Measurements from ENCODE around the gene SOX8. TPM values are rescaled to one million over a fixed set of nuclear protein-coding genes. Genes with fewer than 3 reads are reported as not detected.

Gene SOX8
- total RNA-seq, 1 experiment from 2014 or later = 0.47 TPM

GRCh38 chr16:993731-994130 lies 12.2 kb downstream of the SOX8 start:
- Histone ChIP-seq H3K4me2 (ENCODE audit: low read length) (no peak overlapping the region), H3K9ac (ENCODE audit: low read length) (no peak overlapping the region), H3F3A (ENCODE audit: low read length, unreplicated experiment) (no peaks in the 10 kb centered on the region), H3K4me3 (ENCODE audit: low read length) (no peak overlapping the region), H3K36me3 (ENCODE audit: low read depth, low read length) (no peaks in the 10 kb centered on the region), H4K20me1 (ENCODE audit: low read length) (no peaks in the 10 kb centered on the region), H3K27me3 (ENCODE audit: low read length) (no peaks in the 10 kb centered on the region), H3K4me1 (ENCODE audit: insufficient read depth, low read length) (no peaks in the 10 kb centered on the region), H3K9me3 (ENCODE audit: low read length) (no peaks in the 10 kb centered on the region), H3K79me2 (ENCODE audit: low read length) (no peaks in the 10 kb centered on the region), H3K27ac (ENCODE audit: low read length) (no peak overlapping the region), H3K9me2 (replicated peaks; ENCODE audit: low read length) (no peaks in the 10 kb centered on the region), H2AFZ (ENCODE audit: low read length) (no peak overlapping the region)
- no TSS peak for BruUV-seq (replicated peaks)
- TF ChIP-seq EZH2phosphoT487 (IDR thresholded peaks at IDR 0.05; ENCODE audit: borderline replicate concordance, low read length) = no peak
- TF ChIP-seq EZH2 (IDR thresholded peaks at IDR 0.05; ENCODE audit: low read length, unreplicated experiment) = no peak
- TF ChIP-seq CTCF (conservative IDR thresholded peaks at IDR 0.05; ENCODE audit: low read depth, low read length) = no peak
- no peak for DNase-seq
- ATAC-seq = no peak
- CTCF ChIA-PET = no interaction called here
- POLR2A ChIA-PET (ENCODE audit: unreplicated experiment) = no interaction called here
- intact Hi-C loops (cut with micrococcal nuclease) = no loop called here

- Histone ChIP-seq H3K79me2 (ENCODE audit: low read length) (no peaks in the 10 kb centered on the region), H3K27ac (ENCODE audit: low read length) (no peak overlapping the region), H3K9me3 (ENCODE audit: low read length) (no peaks in the 10 kb centered on the region), H3K4me2 (ENCODE audit: low read length) (no peak overlapping the region), H3F3A (ENCODE audit: low read length, unreplicated experiment) (no peaks in the 10 kb centered on the region), H4K20me1 (ENCODE audit: low read length) (no peaks in the 10 kb centered on the region), H3K36me3 (ENCODE audit: low read depth, low read length) (no peaks in the 10 kb centered on the region), H3K27me3 (ENCODE audit: low read length) (no peaks in the 10 kb centered on the region), H3K9me2 (replicated peaks; ENCODE audit: low read length) (no peaks in the 10 kb centered on the region), H2AFZ (ENCODE audit: low read length) (no peak overlapping the region), H3K4me3 (ENCODE audit: low read length) (no peak overlapping the region), H3K9ac (ENCODE audit: low read length) (no peak overlapping the region), H3K4me1 (ENCODE audit: insufficient read depth, low read length) (no peaks in the 10 kb centered on the region)
- ChIA-PET CTCF (no interaction called here), POLR2A (ENCODE audit: unreplicated experiment) (no interaction called here)
- BruUV-seq (replicated peaks) = no TSS peak
- TF ChIP-seq CTCF (conservative IDR thresholded peaks at IDR 0.05; ENCODE audit: low read depth, low read length) (no peak), EZH2phosphoT487 (IDR thresholded peaks at IDR 0.05; ENCODE audit: borderline replicate concordance, low read length) (no peak), EZH2 (IDR thresholded peaks at IDR 0.05; ENCODE audit: low read length, unreplicated experiment) (no peak)
- intact Hi-C loops (cut with micrococcal nuclease) = no loop called here
- DNase-seq (no peak), ATAC-seq (no peak)
These were observed 13.5 kb downstream of the SOX8 start for GRCh38 chr16:995087-995486.

- no peaks in the 10 kb centered on the region for H3K27me3 ChIP-seq (ENCODE audit: low read length)
- no peaks in the 10 kb centered on the region for H3K79me2 ChIP-seq (ENCODE audit: low read length)
- ATAC-seq = no peak
- ChIA-PET POLR2A (ENCODE audit: unreplicated experiment) (no interaction called here), CTCF (no interaction called here)
- no peak overlapping the region for H3K27ac ChIP-seq (ENCODE audit: low read length)
- H4K20me1 ChIP-seq (ENCODE audit: low read length) = no peaks in the 10 kb centered on the region
- no peaks in the 10 kb centered on the region for H3K4me1 ChIP-seq (ENCODE audit: insufficient read depth, low read length)
- H3F3A ChIP-seq (ENCODE audit: low read length, unreplicated experiment) = no peaks in the 10 kb centered on the region
- H3K36me3 ChIP-seq (ENCODE audit: low read depth, low read length) = no peaks in the 10 kb centered on the region
- H3K9ac ChIP-seq (ENCODE audit: low read length) = no peak overlapping the region
- DNase-seq = no peak
- no peaks in the 10 kb centered on the region for H3K9me3 ChIP-seq (ENCODE audit: low read length)
- no peak for TF ChIP-seq EZH2 (IDR thresholded peaks at IDR 0.05; ENCODE audit: low read length, unreplicated experiment)
- TF ChIP-seq CTCF (conservative IDR thresholded peaks at IDR 0.05; ENCODE audit: low read depth, low read length) = no peak
- no peak for TF ChIP-seq EZH2phosphoT487 (IDR thresholded peaks at IDR 0.05; ENCODE audit: borderline replicate concordance, low read length)
- H2AFZ ChIP-seq (ENCODE audit: low read length) = no peak overlapping the region
- no TSS peak for BruUV-seq (replicated peaks)
- H3K4me3 ChIP-seq (ENCODE audit: low read length) = no peak overlapping the region
- H3K4me2 ChIP-seq (ENCODE audit: low read length) = no peak overlapping the region
- intact Hi-C loops (cut with micrococcal nuclease) = no loop called here
- H3K9me2 ChIP-seq (replicated peaks; ENCODE audit: low read length) = no peaks in the 10 kb centered on the region
These were observed 14.2 kb downstream of the SOX8 start for GRCh38 chr16:995783-996182.

All from PC-3 (cell line).